ENCODE data around the gene NUDT16L1.

The NUDT16L1 gene

DNA sequence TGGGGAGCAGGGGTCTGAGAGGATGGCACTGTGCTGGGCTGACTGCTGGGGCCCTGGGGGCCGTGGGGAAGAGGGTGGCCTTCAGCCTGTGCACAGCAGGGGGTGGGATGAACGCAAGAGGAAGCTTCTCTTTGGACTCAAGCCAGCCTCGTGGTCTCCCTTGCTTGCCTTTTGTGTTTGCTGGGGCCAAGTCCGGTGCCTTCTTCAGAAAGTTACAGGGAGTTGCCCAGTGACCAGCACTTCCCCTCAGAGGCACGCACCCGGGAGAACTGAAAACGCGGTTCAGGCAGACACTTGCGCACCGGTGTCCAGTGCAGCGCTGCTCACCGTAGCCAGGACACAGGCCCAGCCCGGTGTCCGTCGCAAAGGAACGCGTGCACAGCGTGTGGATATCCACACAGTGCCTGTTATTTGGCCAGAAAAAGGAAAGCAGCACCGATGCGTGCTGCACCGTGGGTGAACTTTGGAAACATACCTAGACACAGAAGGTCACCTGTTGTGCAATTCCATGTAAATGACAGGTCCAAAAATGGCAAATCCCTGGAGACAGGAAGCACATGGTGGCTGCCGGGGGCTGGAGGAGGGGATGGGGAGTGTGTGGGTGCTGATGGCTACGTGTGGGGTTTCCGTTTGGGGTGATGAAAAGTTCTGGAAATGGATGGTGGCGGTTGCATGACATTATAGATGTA, 29.4 kb upstream of the NUDT16L1 start:
- FAIRE-seq = no peak
- no peak for DNase-seq (ENCODE audit: low spot score)

GRCh38 chr16:4664538-4665418, 28.6 kb upstream of the NUDT16L1 start:
- DNase-seq (ENCODE audit: low spot score) = no peak

DNA sequence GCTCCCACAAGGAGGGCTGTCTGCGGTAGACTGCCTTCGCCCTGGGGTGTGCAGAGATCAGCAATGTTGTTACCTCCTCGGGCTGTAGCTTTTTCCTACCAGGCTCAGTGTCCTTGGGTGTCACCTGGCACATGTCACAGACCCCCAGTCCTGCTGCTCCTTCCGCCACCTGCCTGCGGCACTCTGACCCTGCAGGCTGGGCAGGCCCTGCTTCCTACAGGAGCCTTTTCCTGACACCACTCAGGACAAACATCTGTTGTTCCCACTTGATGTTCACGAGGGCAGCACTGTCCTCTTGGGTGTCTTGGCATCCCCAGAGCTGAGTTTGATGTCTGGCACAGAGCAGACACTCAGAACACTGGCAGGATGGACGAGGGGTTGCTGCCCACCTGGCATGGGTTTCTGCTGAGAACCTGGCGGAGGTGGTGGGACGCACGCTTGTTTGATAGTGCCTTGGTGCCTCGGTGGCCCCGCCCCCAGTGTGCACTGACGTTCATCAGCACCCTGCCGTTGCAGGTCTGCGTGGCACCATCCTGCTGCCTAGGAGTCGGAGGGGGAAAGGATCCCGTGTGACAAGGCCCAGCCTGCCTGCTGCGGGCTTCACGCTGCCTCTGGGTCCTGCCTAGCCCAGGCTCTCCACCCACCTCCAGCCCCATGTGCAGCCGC, 26.7 kb upstream of the NUDT16L1 start:
- FAIRE-seq = no peak
- no peak for DNase-seq (ENCODE audit: low spot score)

More at GRCh38 chr16:4664538-4665418, 28.6 kb upstream of the NUDT16L1 start:
- FAIRE-seq = no peak

- no peak for DNase-seq (ENCODE audit: low spot score)
- FAIRE-seq = no peak
Measured at GRCh38 chr16:4667203-4667963, 26.0 kb upstream of the NUDT16L1 start.

DNA sequence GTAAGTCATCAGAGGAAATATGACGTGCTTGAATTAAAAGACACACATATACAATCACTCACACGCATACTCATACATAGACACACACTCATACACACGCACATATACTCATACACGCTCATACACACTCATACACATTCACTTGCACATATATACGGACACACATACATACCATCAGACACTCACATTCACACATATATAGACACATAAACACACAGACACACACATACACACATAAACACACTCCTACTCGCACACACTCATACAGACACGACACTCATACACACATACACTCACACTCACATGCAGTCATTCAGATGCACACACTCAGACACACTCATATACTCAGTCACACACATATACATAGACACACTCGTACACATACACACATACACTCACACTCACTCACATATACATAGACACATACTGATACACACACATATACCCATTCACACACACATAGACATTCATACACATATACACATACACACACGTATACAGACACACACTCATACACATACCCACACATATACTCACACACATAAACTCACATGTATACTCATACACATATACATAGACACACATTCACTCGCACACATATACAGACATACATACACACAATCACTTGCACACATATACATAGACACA, 24.9 kb upstream of the NUDT16L1 start:
- FAIRE-seq (no peak), DNase-seq (ENCODE audit: low spot score) (no peak)

DNA sequence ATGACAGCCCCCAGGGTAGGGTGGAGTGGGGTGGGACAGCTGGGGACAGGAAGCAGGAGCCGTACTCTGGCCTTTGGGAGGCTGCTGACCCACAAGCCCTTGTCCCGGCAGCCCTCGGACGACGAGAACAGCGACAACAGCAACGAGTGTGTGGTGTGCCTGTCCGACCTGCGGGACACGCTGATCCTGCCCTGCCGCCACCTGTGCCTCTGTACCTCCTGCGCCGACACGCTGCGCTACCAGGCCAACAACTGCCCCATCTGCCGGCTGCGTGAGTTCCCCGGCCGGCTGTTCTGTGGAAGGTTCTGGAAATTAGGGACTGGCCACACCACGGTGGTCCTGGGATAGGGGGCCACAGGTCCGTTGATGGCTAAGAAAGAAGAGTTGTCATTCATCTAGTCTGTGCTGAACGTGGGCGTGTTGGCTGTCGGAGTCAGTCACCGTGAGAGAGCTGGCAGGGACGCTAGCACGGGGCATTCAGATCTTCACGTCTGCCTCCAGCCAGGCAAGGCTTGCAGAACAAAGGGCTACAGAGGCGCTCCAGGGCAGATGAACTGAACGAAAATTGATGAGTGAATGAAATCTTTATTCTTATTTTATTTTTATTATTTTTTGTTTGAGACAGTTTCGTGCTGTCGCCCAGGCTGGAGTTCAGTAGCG, 19.8 kb upstream of the NUDT16L1 start:
- FAIRE-seq (no peak), DNase-seq (ENCODE audit: low spot score) (no peak)

- DNase-seq (ENCODE audit: low spot score) (no peak), FAIRE-seq (no peak)
Measured at GRCh38 chr16:4674926-4675530, 18.3 kb upstream of the NUDT16L1 start.

DNA sequence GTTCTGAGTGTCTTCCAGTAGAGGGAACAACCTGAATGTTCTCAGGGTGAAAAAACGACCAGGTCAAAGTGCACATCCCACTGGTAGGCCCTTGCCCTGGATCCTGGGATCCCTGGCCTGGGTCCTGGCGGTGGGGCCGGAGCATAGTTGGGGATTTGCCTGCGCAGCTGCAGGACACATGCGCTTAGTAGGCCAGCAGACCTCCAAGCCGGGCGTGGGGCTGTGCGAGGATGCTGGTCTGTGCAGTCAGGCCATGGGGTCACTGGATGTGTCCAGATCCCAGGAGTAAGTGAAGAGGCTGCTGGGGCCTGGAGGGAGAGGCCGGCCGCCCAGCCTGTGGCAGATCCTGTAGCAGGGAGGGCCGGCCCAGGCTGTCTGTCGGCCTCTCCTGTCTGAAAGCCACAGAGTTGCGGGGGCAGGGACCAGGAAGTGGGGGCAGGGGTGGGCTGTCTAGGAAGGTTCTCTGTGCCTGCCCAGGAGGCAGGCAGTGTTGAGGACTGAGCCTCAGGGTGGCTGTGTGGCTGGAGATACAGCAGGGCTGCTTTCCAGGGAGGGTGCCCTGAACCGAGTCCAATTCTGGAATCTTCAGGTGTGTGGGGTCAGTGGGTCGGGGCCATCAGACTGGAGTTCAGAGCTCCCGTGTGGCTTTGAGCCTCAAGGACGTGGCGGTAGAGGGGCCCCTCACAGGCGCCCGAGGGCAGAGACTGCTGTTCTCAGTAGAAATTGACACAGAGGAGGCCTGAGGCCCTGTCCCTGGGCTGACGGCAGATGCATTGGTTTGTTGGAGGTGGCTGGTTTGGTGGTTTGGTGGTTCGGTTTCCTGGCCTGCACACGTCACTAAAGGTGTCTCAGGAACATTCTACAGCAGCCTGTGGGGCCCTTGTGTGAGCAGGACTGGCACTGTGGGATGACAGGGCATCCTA, 17.2 kb upstream of the NUDT16L1 start:
- no peak for DNase-seq (ENCODE audit: low spot score)

DNA sequence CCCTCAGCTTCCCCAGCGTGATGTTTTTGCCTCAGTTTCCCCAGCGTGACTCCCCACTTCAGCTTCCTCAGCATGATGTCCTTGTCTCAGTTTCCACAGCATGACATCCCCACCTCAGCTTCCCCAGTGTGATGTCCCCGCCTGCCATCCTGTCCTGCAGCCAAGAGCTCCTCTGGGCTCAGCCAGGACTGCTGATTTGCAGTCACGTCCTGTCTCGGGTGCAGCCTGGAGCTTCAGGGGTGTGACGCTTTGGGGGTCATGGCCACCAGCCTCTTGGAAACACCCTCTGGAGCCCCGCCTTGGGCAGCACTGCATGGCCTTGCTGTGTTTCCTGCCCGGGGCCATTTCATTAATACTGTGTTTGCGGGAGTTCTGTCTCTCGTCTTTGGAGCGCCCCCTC, 16.5 kb upstream of the NUDT16L1 start:
- FAIRE-seq = no peak
- no peak for DNase-seq (ENCODE audit: low spot score)

More for the DNA sequence above, 17.2 kb upstream of the NUDT16L1 start:
- FAIRE-seq = no peak

- DNase-seq (ENCODE audit: low spot score) (no peak), FAIRE-seq (no peak)
Measured at GRCh38 chr16:4677390-4677789, 16.0 kb upstream of the NUDT16L1 start.

DNA sequence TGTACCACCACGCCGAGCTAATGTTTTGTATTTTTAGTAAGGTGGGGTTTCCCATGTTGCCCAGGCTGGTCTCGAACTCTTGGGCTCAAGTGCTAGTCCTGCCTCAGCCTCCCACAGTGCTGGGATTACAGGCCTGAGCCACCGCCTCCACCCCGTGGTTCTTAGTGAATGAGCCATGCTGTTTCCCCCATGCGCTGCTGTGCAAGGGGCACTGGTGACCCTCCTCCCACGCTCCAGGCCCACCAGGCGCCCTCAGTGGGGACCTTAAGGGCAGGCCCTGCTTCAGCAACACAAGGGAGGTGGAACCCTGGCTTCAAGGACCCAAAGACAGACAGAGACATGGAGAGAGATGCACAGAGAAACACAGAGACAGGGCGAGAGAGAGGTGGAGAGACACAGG, 15.4 kb upstream of the NUDT16L1 start:
- DNase-seq (ENCODE audit: low spot score) = no peak
- no peak for FAIRE-seq

DNA sequence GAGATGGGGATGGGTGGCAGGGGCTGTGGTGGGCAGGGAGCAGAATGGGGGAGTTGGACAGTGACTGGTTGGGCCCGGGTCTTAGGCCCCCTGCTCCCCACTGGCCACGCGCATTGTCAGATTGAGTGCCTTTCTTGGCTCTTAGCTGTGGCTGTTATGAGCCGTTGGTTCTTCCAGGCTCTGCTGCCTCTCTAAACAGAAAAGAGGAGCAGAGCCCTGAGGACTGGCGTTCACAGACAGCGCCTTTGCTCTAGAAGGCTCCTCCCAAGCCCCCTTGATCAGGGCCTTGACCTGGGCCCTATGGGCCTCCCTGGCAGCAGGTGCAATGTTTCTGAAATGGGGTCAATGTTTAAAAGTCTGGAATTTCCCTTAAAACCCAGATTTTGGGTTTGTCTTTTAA, 14.8 kb upstream of the NUDT16L1 start:
- FAIRE-seq = no peak
- DNase-seq (ENCODE audit: low spot score) = no peak

- no peak for FAIRE-seq
- DNase-seq (ENCODE audit: low spot score) = no peak
Measured at GRCh38 chr16:4679156-4679849, 14.1 kb upstream of the NUDT16L1 start.

DNA sequence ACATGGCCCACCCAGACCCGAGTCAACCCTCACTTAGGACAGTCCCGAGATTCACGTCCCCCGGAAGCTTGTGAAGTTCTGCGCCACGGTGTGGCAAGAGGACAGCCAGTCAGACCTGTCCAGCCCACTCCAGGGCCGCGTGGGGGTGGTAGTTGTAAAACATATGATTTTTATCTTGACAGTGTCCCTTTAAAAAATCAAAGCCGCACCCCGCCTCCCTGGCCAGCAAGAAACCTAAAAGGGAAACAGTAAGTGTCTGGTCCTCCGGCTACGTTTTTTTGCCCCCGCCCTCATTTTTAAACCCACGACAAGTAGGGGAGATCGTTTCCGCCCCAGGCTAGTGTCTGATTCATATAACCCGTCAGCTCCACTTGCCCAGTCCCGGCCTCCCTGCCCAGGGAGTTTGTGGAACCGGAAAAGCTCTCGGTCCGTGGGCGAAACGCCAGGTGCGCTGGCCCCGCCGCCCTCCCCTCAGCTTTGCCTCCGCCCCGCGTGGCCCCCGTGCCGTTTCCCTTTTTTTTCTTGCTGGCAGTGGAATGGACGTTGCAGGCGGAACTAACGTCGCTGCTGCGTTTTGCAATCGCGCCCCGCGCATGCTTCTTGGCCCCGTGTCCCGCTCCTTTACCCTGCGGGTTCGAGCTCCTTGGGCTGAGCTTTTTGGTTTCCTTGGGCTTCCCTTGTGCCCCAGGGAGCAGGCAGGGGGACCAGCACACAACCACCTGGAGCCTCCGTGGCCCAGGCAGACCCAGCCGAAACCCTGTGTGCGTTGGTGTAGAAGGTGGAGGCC, 13.3 kb upstream of the NUDT16L1 start:
- FAIRE-seq (no peak), DNase-seq (ENCODE audit: low spot score) (no peak)

- FAIRE-seq = no peak
- DNase-seq (ENCODE audit: low spot score) = no peak
Measured at GRCh38 chr16:4680673-4681470, 12.5 kb upstream of the NUDT16L1 start.

DNA sequence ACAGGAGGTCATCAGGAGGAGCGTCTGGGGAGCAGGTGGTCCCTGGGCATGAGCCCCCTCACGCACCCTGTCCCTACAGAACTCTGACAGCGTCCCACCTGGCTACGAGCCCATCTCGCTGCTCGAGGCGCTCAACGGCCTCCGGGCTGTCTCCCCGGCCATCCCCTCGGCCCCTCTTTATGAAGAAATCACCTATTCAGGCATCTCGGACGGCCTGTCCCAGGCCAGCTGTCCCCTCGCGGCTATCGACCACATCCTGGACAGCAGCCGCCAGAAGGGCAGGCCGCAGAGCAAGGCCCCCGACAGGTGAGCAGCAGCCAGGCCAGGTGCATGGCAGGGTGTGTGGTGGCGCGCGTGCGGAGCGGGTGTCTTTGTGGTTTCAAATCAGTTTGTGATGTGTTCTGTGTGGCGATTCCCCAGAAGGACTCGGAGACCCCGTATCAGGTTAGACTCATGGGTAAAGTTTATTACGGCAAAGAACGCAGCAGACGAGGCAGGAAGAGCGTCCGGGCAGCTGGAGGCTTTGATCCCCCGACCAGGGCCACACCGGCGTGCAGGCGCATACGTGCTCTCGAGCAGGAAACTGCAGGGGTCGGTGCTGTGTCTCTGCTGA, 11.8 kb upstream of the NUDT16L1 start:
- FAIRE-seq (no peak), DNase-seq (ENCODE audit: low spot score) (no peak)

All from RCC 7860 (cell line).